ENCODE data around the gene HSD11B2.
A peak's percentile ranks its signal among the peaks of the same experiment; 100 is the strongest.

The HSD11B2 gene

DNA sequence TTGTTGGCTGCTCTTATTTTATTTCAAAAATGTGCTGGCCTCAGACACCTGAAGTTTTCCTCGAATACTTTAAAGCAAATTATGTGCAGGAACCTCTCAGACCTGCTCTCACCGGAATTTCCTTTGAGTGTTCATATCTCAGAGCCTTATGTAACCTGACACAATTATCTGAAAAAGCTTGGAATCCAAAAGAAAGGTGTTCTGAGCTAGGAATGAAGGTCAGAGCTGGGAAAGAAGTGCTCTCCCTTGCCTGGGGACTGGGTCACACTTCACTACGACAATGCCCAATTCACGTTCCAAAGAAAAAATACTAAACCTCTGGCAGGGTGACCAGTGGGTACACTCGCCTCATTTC is 6.7 kb upstream of the HSD11B2 start:
- TF ChIP-seq, protein P1, sequence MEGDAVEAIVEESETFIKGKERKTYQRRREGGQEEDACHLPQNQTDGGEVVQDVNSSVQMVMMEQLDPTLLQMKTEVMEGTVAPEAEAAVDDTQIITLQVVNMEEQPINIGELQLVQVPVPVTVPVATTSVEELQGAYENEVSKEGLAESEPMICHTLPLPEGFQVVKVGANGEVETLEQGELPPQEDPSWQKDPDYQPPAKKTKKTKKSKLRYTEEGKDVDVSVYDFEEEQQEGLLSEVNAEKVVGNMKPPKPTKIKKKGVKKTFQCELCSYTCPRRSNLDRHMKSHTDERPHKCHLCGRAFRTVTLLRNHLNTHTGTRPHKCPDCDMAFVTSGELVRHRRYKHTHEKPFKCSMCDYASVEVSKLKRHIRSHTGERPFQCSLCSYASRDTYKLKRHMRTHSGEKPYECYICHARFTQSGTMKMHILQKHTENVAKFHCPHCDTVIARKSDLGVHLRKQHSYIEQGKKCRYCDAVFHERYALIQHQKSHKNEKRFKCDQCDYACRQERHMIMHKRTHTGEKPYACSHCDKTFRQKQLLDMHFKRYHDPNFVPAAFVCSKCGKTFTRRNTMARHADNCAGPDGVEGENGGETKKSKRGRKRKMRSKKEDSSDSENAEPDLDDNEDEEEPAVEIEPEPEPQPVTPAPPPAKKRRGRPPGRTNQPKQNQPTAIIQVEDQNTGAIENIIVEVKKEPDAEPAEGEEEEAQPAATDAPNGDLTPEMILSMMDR (IDR thresholded peaks at IDR 0.05; ENCODE audit: control insufficient read depth, extremely low read depth, insufficient read depth) = no peak
- no peak overlapping the region for H3K4me3 ChIP-seq (ENCODE audit: low read depth, low read length)

DNA sequence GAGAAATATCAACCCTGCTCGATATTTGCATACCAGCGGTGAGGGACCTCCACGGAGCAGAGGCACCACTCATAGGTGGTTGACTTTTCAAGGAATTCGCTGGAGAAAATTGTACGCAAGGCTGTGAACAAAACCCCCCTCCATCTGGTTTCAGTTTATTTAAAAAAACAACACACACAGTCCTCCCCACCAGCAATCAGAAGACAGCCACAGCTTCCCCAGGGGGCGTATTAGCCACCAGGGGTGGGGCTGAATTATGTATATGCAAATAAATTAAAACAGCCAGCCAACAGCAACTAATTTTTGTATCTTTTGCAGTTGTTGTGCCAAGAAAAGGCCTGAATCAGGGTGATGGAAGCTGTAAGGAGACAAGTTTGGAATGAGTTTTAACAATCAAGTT is 5.9 kb upstream of the HSD11B2 start:
- H3K4me3 ChIP-seq (ENCODE audit: low read depth, low read length) = no peak overlapping the region
- no peak for DNase-seq (ENCODE audit: low read depth)
- TF ChIP-seq, protein P1 (IDR thresholded peaks at IDR 0.05; ENCODE audit: control insufficient read depth, extremely low read depth, insufficient read depth) = no peak

More for the DNA sequence above, 6.7 kb upstream of the HSD11B2 start:
- no peak for DNase-seq (ENCODE audit: low read depth)

DNA sequence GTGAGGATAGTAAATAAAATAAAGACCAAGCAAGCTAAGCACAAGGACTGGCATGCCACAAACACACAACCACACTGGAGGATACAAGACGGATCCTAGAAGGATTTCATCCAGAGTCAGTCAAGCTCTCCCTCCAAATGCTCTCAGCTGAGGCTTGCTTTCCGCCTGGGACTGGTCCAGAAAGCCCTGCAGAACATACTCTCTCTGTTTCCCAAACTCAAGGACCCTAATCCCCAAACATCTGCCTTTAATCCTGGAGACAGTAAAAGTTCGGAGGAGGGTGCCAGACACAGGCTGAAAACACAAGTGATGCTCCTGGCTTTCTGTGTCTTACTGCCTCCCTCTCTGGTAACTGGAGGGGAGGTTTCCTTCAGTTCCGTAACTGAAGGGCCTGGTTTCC is 5.3 kb upstream of the HSD11B2 start:
- no peak for DNase-seq (ENCODE audit: low read depth)
- no peak overlapping the region for H3K4me3 ChIP-seq (ENCODE audit: low read depth, low read length)
- TF ChIP-seq, protein P1 (IDR thresholded peaks at IDR 0.05; ENCODE audit: control insufficient read depth, extremely low read depth, insufficient read depth) = no peak

DNA sequence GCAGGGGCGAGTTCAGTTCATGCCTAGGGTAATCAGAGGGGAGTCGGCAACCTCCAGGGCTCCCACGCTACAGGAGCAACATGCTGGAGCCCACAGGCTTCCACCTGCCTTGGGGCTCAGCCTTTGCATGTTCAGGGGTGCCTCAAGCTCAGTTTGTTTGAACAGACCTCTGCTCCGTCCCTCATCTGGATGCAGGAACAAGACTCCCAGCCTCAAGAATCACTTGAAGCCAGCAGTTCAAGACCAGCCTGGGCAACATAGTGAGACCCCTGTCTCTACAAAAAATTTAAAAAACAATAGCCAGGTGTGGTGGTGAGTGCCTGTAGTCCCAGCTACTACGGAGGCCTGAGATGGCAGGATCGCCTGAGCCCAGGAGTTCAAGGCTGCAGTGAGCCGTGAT is 4.9 kb upstream of the HSD11B2 start:
- H3K4me3 ChIP-seq (ENCODE audit: low read depth, low read length) = no peak overlapping the region
- DNase-seq (ENCODE audit: low read depth) = no peak
- TF ChIP-seq, protein P1 (IDR thresholded peaks at IDR 0.05; ENCODE audit: control insufficient read depth, extremely low read depth, insufficient read depth) = no peak

DNA sequence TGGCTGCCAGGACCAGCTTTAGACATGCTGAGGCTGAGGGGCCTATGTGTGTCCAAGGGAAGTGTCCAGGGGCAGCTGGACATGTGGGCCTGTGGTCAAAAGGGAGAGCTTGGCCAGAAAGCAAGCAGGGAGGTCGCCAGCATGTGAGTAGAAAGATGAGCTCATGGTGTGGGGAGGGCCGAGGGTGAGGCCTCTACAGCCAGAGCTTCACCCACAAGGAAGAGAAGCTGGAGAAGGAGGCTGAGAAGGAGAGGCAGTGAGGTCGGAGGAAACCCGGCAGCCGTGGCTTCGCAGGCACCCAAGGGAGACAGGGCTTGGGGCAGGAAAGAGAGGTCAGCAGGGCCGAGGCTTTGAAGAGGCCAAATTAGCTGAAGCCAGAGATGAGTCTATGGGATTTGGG is 4.0 kb upstream of the HSD11B2 start:
- TF ChIP-seq, protein P1 (IDR thresholded peaks at IDR 0.05; ENCODE audit: control insufficient read depth, extremely low read depth, insufficient read depth) = no peak
- no peak for DNase-seq (ENCODE audit: low read depth)
- H3K4me3 ChIP-seq (ENCODE audit: low read depth, low read length) = no peak overlapping the region

DNA sequence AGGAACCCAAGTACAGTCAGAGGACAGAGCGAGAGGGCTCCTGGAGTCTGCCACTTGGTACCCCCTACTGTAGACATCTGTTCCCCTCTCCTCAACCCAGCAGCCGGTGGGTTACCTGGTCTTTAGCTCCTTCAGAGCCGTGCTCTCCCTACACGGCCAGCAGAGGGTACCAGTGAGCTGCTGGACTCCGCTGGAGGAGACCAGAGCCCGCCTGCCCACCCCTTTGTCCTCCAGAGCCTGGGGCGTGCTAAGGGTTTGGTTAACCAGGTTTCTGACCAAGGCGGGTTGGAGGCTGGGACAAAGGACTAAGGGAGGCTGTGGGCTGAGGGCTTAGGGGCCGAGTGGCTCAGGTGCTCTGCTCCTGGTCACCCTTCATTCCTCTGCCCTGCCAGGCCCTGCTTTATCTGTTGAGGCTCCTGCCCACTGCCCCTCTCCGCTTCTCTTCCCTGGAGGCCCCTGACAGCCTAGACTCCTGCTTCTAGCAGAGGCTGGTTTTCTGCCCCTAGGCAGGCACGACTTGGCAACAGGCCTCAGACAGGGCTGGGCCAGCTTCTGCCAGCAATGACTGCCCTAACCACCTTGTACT is 2.7 kb upstream of the HSD11B2 start:
- no peak for DNase-seq (ENCODE audit: low read depth)
- no peak overlapping the region for H3K4me3 ChIP-seq (ENCODE audit: low read depth, low read length)
- TF ChIP-seq, protein P1 (IDR thresholded peaks at IDR 0.05; ENCODE audit: control insufficient read depth, extremely low read depth, insufficient read depth) = peak; percentile 79

All from LNCaP clone FGC (cell line).